Ecto neural progenitor cell (in vitro differentiated cells): ENCODE data around the gene PITPNC1.
"Not testable (repeated sequence)": the region's sequence is repeated elsewhere in the genome, so short reads cannot be mapped to it uniquely, and the experiment has no call there.

ENCODE experiments used
- DNase-seq: peaks from one replicate; pipeline ENCODE4 v3.0.0-alpha.2; 2018; ENCODE audit warnings: low spot score

Gene PITPNC1

GRCh38 chr17:67689534-67690177 lies 312.6 kb downstream of the PITPNC1 start:
- no peak for DNase-seq

DNA sequence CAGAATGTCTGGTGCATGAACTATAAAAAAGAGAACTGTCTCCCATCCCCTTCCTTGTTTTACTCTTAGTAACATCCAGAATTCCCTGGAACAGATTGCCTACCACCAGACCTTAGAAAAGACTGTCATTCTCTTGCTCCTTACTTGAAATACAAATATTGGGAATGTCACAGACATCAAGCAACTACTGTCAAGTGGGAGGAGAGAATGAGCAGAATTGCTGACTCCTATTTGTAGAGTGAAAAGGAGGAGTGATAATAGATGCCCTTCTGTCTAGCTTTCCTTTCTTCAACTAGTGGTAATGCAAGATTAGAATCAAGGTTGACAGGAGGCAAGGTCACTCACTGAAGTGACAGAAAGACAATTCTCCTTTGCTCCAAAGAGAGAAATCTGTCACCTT lies 316.7 kb downstream of the PITPNC1 start:
- no peak for DNase-seq

DNA sequence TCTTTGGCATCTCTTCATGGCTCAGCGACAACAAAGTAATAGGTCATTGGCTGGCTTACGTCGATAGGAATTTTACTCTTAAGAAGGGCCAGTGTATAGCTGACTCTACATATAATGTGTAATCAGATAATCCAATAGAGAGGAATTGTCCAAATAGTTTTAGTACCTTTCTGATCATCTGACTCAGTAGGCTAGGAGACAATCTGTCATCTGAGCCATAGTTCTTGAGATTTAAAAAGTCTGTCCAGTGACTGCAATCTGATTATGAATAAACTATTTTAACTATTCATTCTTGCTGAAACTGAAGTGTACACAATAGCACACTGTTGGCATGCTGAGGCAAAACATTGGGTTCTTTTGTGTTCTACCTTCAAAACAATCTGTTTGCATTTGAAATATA lies 319.3 kb downstream of the PITPNC1 start:
- DNase-seq, result no peak

- no peak for DNase-seq
Measured at GRCh38 chr17:67696853-67697498, 319.9 kb downstream of the PITPNC1 start.

GRCh38 chr17:67700037-67700724 lies 323.1 kb downstream of the PITPNC1 start:
- no peak for DNase-seq

DNA sequence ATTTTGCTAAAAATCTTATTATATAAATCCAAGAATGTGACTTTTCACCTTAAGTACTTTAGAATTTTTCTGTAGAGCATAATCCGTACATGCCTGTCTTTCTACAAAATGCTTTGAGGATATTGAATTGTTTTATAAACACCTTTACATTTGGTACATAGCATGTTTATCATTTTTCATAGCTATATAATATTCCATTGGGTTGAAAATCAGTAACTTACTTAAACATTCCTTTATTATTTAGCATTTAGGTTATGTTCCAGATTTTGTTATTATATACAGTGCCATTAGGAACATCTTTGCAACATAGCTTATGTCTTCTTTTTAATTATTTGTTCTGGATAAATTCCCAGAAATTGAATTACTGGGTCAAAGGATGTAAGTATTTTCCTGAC lies 323.6 kb downstream of the PITPNC1 start:
- DNase-seq, result no peak

GRCh38 chr17:67702861-67703260 lies 325.8 kb downstream of the PITPNC1 start:
- not testable (repeated sequence) for DNase-seq

DNA sequence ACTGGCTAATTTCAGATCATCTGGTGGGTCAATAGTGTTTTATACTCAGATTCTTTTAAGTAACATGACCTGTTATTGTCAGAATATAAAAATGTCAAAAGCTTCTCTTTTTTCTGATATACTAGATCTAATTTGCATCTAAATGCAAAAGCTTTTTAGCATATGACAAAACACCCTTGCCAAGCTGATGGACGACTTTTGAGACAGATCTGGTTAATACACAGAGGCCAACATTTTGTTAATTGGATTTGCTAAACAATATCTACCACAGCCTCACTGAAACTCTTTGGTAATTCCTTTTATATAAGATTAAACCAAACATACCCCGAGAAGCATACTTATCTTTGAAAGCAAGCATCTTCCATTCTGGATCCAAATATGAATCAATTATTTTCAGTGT lies 330.4 kb downstream of the PITPNC1 start:
- DNase-seq, result no peak

DNA sequence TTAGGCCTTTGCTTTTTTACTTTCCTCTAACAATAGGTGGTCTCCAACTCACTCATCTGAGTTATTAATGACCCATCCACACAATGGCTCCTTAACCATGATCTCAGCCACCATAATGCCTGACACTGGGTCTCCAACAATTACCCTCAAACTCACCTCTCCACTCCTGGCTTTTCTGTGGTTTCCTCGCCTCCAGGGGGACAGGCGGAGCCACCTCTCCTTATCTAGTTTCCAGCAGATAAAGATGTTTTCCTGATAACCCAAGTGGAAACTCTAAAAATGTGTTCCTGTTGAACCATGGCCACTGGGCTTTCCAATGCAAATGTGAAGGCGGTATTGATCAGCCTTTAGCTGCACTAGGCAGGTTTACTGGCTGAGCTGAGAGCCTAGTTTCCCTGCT lies 331.3 kb downstream of the PITPNC1 start:
- DNase-seq, result no peak

GRCh38 chr17:67711916-67712315 lies 334.8 kb downstream of the PITPNC1 start:
- no peak for DNase-seq

DNA sequence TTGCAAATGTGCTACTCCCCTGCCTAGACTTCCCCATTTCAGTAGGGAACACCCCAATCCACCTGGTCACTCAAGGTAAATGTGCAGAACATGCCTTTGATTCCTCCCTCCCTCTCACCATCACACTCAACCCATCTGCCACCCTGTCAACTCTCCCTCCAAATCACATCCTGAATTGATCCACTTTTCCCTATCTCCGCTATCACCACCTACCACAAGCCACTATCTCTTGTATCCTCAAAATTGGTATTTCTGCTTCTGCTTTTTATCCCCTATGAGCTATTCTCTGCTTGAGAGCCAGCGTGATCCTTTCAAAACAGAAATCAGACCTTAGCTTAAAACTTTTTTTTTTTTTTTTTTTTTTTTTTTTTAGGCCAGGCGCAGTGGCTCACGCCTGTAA lies 335.3 kb downstream of the PITPNC1 start:
- DNase-seq, result no peak

GRCh38 chr17:67713169-67713568 lies 336.1 kb downstream of the PITPNC1 start:
- DNase-seq, result no peak

GRCh38 chr17:67716405-67716798 lies 339.3 kb downstream of the PITPNC1 start:
- DNase-seq, result no peak

DNA sequence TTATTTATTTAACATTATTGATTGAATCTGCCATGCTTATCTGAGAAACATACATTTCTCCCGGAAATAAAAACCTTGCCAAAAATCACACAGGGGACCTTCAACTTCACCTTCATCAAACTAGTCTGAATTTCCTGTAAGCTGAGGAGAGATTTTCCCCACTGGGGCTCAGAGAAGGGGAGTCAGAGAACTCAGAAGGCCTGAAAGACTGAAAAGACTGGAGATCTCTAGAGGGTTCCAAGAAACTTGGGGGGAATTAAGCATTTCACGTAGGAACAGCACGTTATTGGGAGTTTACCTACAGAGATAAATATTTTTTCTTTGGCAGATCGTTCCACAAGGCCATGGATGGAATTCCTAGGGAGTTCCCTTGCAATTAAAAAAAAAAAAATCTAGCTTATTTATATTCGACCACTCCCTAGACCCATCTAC lies 340.1 kb downstream of the PITPNC1 start:
- no peak for DNase-seq

DNA sequence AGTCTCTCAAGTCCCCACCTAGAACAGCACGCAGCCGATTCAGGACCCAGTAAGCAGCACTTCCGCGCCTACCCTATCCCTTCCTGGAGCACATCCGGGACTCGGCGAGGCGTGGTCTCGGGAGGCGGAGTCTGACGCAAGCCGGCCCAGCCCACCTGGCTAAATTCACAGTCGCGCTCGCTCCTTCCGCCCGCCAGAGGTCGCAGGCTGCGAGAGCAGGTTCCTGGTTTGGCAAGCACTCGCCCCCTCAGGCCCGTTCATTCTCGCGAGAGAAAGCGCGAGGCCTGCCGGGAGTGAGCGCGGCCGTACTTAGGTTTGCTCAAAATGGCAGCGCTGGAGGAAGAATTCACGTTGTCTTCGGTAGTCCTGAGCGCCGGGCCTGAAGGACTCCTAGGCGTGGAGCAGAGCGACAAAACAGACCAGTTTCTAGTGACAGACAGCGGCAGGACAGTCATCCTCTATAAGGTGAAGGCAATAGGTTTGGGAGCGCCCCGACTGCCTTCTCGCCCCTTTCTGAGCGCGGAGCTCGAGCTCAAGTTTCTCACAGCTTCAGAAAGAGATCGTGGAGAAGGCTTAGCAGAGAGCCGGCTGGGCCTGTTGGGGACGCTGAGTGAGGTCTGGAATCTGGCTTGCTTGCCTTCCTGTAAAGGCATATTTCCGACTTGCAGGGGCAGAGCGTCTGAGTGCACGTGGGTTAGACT lies 340.7 kb downstream of the PITPNC1 start, which contains the start of gene NOL11:
Gene NOL11 (plus strand): TSS at position 313 of the 701 bp plus-strand sequence. CDS start 12 bp downstream, at position 325.
- peak; percentile 100 for DNase-seq

GRCh38 chr17:67718325-67718941 lies 341.4 kb downstream of the PITPNC1 start:
- DNase-seq, result no peak

- no peak for DNase-seq
Measured at GRCh38 chr17:67725373-67725791, 348.3 kb downstream of the PITPNC1 start.

DNA sequence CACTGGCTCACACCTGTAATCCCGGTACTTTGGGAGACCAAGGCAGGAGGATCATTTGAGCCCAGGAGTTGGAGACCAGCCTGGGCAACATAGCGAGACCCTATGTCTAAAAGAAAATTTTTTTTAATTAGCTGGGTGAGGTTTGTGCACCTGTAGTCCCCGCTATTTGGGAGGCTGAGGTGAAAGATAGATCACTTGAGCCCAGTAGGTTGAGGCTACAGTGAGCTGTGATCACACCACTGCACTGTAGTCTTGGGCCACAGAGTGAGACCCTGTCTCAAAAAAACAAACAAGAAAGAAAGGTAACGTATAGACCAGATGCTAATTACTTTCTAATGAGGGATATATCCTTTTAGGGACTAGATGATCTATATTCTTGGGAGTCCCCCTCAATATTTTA lies 348.7 kb downstream of the PITPNC1 start:
- DNase-seq, result no peak

- not testable (repeated sequence) for DNase-seq
Measured at GRCh38 chr17:67727152-67728039, 350.3 kb downstream of the PITPNC1 start.

- DNase-seq, result no peak
Measured at GRCh38 chr17:67729903-67730302, 352.8 kb downstream of the PITPNC1 start.

DNA sequence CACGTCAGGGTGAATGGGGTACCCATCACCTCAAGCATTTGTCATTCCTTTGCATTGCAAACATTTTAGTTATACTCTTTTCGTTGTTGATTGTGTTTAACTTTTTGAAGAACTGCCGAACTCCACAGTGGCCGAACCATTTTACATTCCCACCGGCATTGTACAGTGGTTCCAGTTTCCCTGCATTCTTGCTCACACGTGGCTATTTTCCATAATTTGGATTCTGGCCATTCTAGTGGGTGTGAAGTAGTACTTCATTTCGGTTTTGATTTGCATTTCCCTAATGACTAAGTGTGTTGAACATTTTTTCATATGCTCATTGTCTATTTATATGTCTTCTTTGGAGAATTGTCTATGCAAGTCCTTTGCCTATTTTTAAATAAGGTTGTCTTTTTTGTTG lies 353.6 kb downstream of the PITPNC1 start:
- no peak for DNase-seq
